GM12878 (cell line): ENCODE results near the gene APC2. TPM values are rescaled to one million over a fixed set of nuclear protein-coding genes. Genes with fewer than 3 reads are reported as not detected.

Experiments used
- ATAC-seq: fragments of 200-7000 bp; cut with Tn5 transposase; 3 replicates; pipeline ENCODE4 v1.9.1; 2020; ENCODE audit warnings: mild to moderate bottlenecking, moderate library complexity
- BruUV-seq: library from RNA; stranded (reverse); fragments of 400-500 nt; replicated peaks from 2 replicates; lab custom pipeline; 2021; lab: Mats Ljungman, UMichigan
- CTCF ChIA-PET: fragments of 300-600 bp; sonication (Branson Sonifier 250); formaldehyde crosslinking; extraction: SDS; loops from one replicate; lab custom pipeline; 2021; ENCODE audit warnings: inconsistent platforms; lab: Yijun Ruan, JAX
- POLR2A ChIA-PET: fragments of 350-600 bp; formaldehyde crosslinking; extraction: SDS; loops from one replicate; lab custom pipeline; 2021; ENCODE audit warnings: inconsistent platforms; lab: Charles Lee
- RAD21 ChIA-PET: fragments of 300-600 bp; sonication (Branson Sonifier 250); formaldehyde crosslinking; loops from one replicate; lab custom pipeline; 2023; ENCODE audit warnings: antibody characterized with exemption; ENCODE audit not compliant: unreplicated experiment; lab: Charles Lee
- SMC1A ChIA-PET: fragments of 300-600 bp; sonication (Branson Sonifier 250); formaldehyde crosslinking; loops from one replicate; lab custom pipeline; 2023; ENCODE audit not compliant: unreplicated experiment, uncharacterized antibody; lab: Charles Lee
- DNase-seq: peaks from one replicate; pipeline ENCODE4 v3.0.0-alpha.2; 2011; ENCODE audit warnings: low read depth, low spot score
- FAIRE-seq: peaks from 3 replicates; lab custom pipeline; 2011; peaks lifted over from hg19 to GRCh38; lab: Jason Lieb, UNC
- H2AFZ ChIP-seq: 2 replicates; pipeline ENCODE4 v1.6.0; 2011; ENCODE audit warnings: low read depth, low read length, control low read depth; ENCODE audit not compliant: control insufficient read depth
- H3K27ac ChIP-seq: 2 replicates; pipeline ENCODE4 v1.5.1; 2011; ENCODE audit warnings: control low read depth; ENCODE audit not compliant: control insufficient read depth, insufficient read depth
- H3K27me3 ChIP-seq, 2 experiments: replicated peaks in 1 of 2; 2 replicates each; pipeline versions ENCODE4 v1.6.0 to v1.6.1; 2011; ENCODE audit warnings: low read length in 1 of 2; ENCODE audit not compliant: control insufficient read depth in 2 of 2, insufficient read depth in 2 of 2
- H3K36me3 ChIP-seq, 2 experiments: 2 replicates each; pipeline ENCODE4 v1.5.1; 2011; ENCODE audit warnings: low read length in 1 of 2; ENCODE audit not compliant: control insufficient read depth in 2 of 2, insufficient read depth in 2 of 2
- H3K4me1 ChIP-seq: 2 replicates; pipeline ENCODE4 v1.6.1; 2011; ENCODE audit warnings: mild to moderate bottlenecking, low read length, moderate library complexity, mixed read lengths; ENCODE audit not compliant: control insufficient read depth, insufficient read depth
- H3K4me2 ChIP-seq: 2 replicates; pipeline ENCODE4 v1.6.0; 2011; ENCODE audit warnings: control low read depth; ENCODE audit not compliant: control insufficient read depth, insufficient read depth
- H3K4me3 ChIP-seq: fragments of 200-600 bp; sonication (generic); 2 replicates; pipeline ENCODE4 v1.5.1; 2016
- H3K79me2 ChIP-seq: 2 replicates; pipeline ENCODE4 v1.6.0; 2011; ENCODE audit warnings: low read length; ENCODE audit not compliant: control insufficient read depth, insufficient read depth
- H3K9ac ChIP-seq: 2 replicates; pipeline ENCODE4 v1.8.0; 2011; ENCODE audit warnings: low read length, control low read depth, mixed read lengths; ENCODE audit not compliant: control insufficient read depth, insufficient read depth
- H3K9me3 ChIP-seq: replicated peaks from 3 replicates; pipeline ENCODE4 v1.5.1; 2011; ENCODE audit warnings: mild to moderate bottlenecking, low read length; ENCODE audit not compliant: control insufficient read depth, insufficient read depth
- H4K20me1 ChIP-seq: 2 replicates; pipeline ENCODE4 v1.6.0; 2011; ENCODE audit not compliant: control insufficient read depth, insufficient read depth
- FOXK2 ChIP-seq: fragments of 450-650 bp; IDR thresholded peaks from 2 replicates; pipeline ENCODE4 v1.6.1; 2017; ENCODE audit warnings: mild to moderate bottlenecking, moderate library complexity
- HDAC2 ChIP-seq: fragments of 200-600 bp; sonication (generic); IDR thresholded peaks from 2 replicates; pipeline ENCODE4 v1.6.1; 2017
- HDAC6 ChIP-seq: fragments of 200-600 bp; sonication (generic); IDR thresholded peaks from one replicate; pipeline ENCODE4 v1.8.0; 2017; ENCODE audit warnings: antibody characterized with exemption; ENCODE audit not compliant: unreplicated experiment
- IKZF2 ChIP-seq, 2 experiments: fragments of 450-650 bp; IDR thresholded peaks; 2 replicates each; pipeline ENCODE4 v1.6.1; 2017; ENCODE audit warnings: mild to moderate bottlenecking in 2 of 2, moderate library complexity in 2 of 2
- IRF4 ChIP-seq: IDR thresholded peaks from 2 replicates; pipeline ENCODE4 v1.6.1; 2011; ENCODE audit warnings: low read depth, low read length
- JUND ChIP-seq: IDR thresholded peaks from 2 replicates; pipeline ENCODE4 v1.6.1; 2012; ENCODE audit warnings: low read depth, mild to moderate bottlenecking, low read length, improper control_type of control experiment, moderate library complexity
- RCOR1 ChIP-seq: conservative IDR thresholded peaks from 2 replicates; pipeline ENCODE4 v1.6.1; 2012; ENCODE audit warnings: low read depth, low read length, improper control_type of control experiment
- RELA ChIP-seq: fragments of 450-650 bp; IDR thresholded peaks from 2 replicates; pipeline ENCODE4 v1.8.0; 2014; ENCODE audit warnings: borderline replicate concordance; ENCODE audit not compliant: partially characterized antibody
- TCF12 ChIP-seq: IDR thresholded peaks from 2 replicates; pipeline ENCODE4 v1.6.1; 2011; ENCODE audit warnings: low read depth, mild to moderate bottlenecking, low read length
- ZZZ3 ChIP-seq: IDR thresholded peaks from 2 replicates; pipeline ENCODE4 v1.6.1; 2011; ENCODE audit warnings: low read depth; ENCODE audit not compliant: control insufficient read depth, insufficient read length
- WGBS: methylation state at CpG from one replicate; pipeline ENCODE4 v1.1.6; 2016; ENCODE audit warnings: low lambda C conversion rate; ENCODE audit not compliant: insufficient replicate concordance, insufficient coverage; ENCODE audit errors: missing lambda C conversion rate; 5-methylcytosine and 5-hydroxymethylcytosine counted together
- in situ Hi-C: fragments of 300-500 bp; cut with MboI; formaldehyde crosslinking; loops from 9 replicates; pipeline ENCODE4 v1.14.3; 2018; ENCODE audit warnings: mixed read lengths
- intact Hi-C: fragments of 100-400 bp; cut with micrococcal nuclease; formaldehyde crosslinking; loops from one replicate; pipeline ENCODE4 v1.14.2; 2022; ENCODE audit not compliant: unreplicated experiment
- polyA plus RNA-seq, 11 experiments: library from polyadenylated mRNA; depleted of rRNA in 4 of 11; unstranded in 6 of 11; stranded (reverse) in 5 of 11; fragments of >200 nt; fragmentation: Nextera tagmentation in 4 of 11; fragmentation: Illumina TruSeq in 1 of 11; extraction: Ambion mirVana in 4 of 11; extraction: Trizol in 1 of 11; gene quantifications; 1 replicate in 1 of 11; 2 replicates in 10 of 11; pipeline versions ENCODE4 v1.2.1 to v1.2.3, GENCODE V29; 2011 to 2016; ENCODE audit warnings: inconsistent platforms in 2 of 11, missing spikeins in 2 of 11, low read depth in 1 of 11
- total RNA-seq, 4 experiments: library from RNA; depleted of rRNA in 3 of 4; stranded (reverse); fragments of >200 nt in 3 of 4; fragmentation: Illumina TruSeq in 1 of 4; extraction: Trizol in 1 of 4; gene quantifications; 2 replicates each; pipeline versions ENCODE4 v1.2.1 to v1.2.3, GENCODE V29; 2013 to 2021
- TF ChIP-seq, protein P1 (sequence below): IDR thresholded peaks from 2 replicates; pipeline ENCODE4 v1.6.1; 2012; ENCODE audit warnings: improper control_type of control experiment, low read depth, low read length; ENCODE audit not compliant: insufficient replicate concordance
- TF ChIP-seq, protein P2 (sequence below): fragments of 450-650 bp; IDR thresholded peaks from 2 replicates; pipeline ENCODE4 v1.6.1; 2017; ENCODE audit warnings: mild to moderate bottlenecking, low read depth, inconsistent platforms; ENCODE audit not compliant: poor library complexity, severe bottlenecking

Gene APC2
- total and polyA plus RNA-seq, 10 of the 15 experiments (the other 5 are each of a cell fraction or from before 2014, with no cell fraction given): under 0.01 to 0.73 (median 0.04) TPM; not detected in 5

DNA sequence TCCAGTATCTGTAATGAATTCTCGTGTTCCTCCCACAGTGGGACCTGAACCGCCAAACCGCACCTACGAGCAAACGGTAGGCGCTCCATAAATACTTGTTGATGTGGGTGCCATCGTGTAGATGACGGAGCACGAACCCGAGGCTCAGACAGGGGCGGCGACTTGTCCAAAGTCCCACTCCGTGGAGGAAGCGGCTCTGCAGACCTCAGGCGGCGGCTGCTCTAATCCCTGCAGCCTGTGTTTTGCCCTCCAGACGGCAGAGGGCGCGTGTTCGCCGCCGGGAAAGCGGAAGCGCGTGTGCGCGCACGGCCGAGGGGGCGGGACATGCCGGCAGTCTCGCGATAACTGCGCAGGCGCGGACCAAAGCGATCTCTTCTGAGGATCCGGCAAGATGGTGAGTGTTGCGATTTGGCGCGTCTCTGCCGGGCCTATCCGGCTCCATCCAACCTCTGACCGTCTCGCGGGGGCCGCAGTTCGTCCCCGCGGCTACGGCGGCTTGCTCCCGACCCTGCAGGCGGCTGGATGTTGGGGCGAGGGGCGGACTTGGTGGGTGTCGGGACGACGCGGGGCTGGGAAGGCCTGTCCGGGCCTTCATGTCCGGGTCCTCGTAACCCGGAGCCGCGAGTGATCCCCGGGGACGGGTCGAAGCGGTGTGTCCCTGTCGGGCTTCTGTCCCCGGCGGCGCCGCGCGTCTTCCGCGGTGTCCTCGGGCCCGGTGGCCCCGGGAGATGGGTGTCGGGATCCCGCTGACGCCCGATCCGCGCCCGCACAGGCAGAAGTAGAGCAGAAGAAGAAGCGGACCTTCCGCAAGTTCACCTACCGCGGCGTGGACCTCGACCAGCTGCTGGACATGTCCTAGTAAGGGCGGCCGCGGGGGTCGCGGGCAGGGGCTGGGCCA lies 11.6 kb upstream of the APC2 start, which contains the start of gene RPS15:
TSS of gene RPS15 (plus strand) at position 362 of the 898 bp plus-strand sequence. CDS start at position 392, 30 bp downstream.
- Histone ChIP-seq H3K4me2 (peak within 1 kb of the TSS; percentile 95; the same call in 1 of the 2 replicates), H2AFZ (peak within 1 kb of the TSS; percentile 77), H3K9ac (peak within 1 kb of the TSS; percentile 86), H3K79me2 (peaks cover 30% of the 10 kb centered on the region), H3K4me1 (peaks cover 8% of the 10 kb centered on the region), H3K27ac (peak within 1 kb of the TSS; percentile 93), H4K20me1 (no peaks in the 10 kb centered on the region; the same call in 1 of the 2 replicates), H3K27me3 (no peaks in the 10 kb centered on the region), H3K36me3 (peaks cover 15 to 31% of the 10 kb centered on the region in 2 experiments), H3K9me3 (no peaks in the 10 kb centered on the region), H3K4me3 (peak within 1 kb of the TSS; percentile 98)
- 1% methylated on average over 90 of the region's 100 CpGs for WGBS
- SMC1A ChIA-PET: interaction anchor here (0.7 to 1.4 kb wide), 3 partner anchors 17 to 75 kb away, joined by 3 to 4 read pairs (median 3); no protein-coding TSS in a partner anchor
- in situ Hi-C loops (no loop called here), intact Hi-C loops (no loop called here)
- RAD21 ChIA-PET: no interaction called here
- TSS peak; percentile 84 for BruUV-seq
- peak; percentile 84 for DNase-seq
- peak; percentile 98 for FAIRE-seq
- CTCF ChIA-PET: interaction anchor here (0.6 to 2.0 kb wide), 4 partner anchors 24 to 160 kb away, joined by 3 to 6 read pairs (median 4); no protein-coding TSS in a partner anchor
- POLR2A ChIA-PET: no interaction called here
- ATAC-seq: peak; percentile 91
- TF ChIP-seq, protein P1, sequence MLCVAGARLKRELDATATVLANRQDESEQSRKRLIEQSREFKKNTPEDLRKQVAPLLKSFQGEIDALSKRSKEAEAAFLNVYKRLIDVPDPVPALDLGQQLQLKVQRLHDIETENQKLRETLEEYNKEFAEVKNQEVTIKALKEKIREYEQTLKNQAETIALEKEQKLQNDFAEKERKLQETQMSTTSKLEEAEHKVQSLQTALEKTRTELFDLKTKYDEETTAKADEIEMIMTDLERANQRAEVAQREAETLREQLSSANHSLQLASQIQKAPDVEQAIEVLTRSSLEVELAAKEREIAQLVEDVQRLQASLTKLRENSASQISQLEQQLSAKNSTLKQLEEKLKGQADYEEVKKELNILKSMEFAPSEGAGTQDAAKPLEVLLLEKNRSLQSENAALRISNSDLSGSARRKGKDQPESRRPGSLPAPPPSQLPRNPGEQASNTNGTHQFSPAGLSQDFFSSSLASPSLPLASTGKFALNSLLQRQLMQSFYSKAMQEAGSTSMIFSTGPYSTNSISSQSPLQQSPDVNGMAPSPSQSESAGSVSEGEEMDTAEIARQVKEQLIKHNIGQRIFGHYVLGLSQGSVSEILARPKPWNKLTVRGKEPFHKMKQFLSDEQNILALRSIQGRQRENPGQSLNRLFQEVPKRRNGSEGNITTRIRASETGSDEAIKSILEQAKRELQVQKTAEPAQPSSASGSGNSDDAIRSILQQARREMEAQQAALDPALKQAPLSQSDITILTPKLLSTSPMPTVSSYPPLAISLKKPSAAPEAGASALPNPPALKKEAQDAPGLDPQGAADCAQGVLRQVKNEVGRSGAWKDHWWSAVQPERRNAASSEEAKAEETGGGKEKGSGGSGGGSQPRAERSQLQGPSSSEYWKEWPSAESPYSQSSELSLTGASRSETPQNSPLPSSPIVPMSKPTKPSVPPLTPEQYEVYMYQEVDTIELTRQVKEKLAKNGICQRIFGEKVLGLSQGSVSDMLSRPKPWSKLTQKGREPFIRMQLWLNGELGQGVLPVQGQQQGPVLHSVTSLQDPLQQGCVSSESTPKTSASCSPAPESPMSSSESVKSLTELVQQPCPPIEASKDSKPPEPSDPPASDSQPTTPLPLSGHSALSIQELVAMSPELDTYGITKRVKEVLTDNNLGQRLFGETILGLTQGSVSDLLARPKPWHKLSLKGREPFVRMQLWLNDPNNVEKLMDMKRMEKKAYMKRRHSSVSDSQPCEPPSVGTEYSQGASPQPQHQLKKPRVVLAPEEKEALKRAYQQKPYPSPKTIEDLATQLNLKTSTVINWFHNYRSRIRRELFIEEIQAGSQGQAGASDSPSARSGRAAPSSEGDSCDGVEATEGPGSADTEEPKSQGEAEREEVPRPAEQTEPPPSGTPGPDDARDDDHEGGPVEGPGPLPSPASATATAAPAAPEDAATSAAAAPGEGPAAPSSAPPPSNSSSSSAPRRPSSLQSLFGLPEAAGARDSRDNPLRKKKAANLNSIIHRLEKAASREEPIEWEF: no peak
- TF ChIP-seq FOXK2 (no peak), ZZZ3 (no peak), HDAC6 (peak; percentile 58), IKZF2 (IDR thresholded peaks at IDR 0.05) (no peak), RCOR1 (peak; percentile 96; the same call in 1 of the 2 replicates), IRF4 (0 out of 2 replicates have a peak, but pooled peaks have one; percentile 30), TCF12 (peak; percentile 46; the same call in 1 of the 2 replicates), HDAC2 (no peak), RELA (peak; percentile 20), JUND (no peak)
- TF ChIP-seq, protein P2, sequence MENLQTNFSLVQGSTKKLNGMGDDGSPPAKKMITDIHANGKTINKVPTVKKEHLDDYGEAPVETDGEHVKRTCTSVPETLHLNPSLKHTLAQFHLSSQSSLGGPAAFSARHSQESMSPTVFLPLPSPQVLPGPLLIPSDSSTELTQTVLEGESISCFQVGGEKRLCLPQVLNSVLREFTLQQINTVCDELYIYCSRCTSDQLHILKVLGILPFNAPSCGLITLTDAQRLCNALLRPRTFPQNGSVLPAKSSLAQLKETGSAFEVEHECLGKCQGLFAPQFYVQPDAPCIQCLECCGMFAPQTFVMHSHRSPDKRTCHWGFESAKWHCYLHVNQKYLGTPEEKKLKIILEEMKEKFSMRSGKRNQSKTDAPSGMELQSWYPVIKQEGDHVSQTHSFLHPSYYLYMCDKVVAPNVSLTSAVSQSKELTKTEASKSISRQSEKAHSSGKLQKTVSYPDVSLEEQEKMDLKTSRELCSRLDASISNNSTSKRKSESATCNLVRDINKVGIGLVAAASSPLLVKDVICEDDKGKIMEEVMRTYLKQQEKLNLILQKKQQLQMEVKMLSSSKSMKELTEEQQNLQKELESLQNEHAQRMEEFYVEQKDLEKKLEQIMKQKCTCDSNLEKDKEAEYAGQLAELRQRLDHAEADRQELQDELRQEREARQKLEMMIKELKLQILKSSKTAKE: no peak
